Pulmonary artery endothelial cell (primary cell): Measurements from ENCODE around the gene UTP14A. TPM values are rescaled to one million over a fixed set of nuclear protein-coding genes. Genes with fewer than 3 reads are reported as not detected.

Experiments used
- DNase-seq: peaks from one replicate; pipeline ENCODE4 v3.0.0-alpha.2; 2011; ENCODE audit warnings: low read depth, low spot score
- total RNA-seq: library from RNA; depleted of rRNA; stranded (reverse); fragments of >200 nt; gene quantifications from 2 replicates; pipeline ENCODE4 v1.2.3, GENCODE V29; 2014

Gene UTP14A
- total RNA-seq, 1 donor from 2014 or later = 23.5 TPM

DNA sequence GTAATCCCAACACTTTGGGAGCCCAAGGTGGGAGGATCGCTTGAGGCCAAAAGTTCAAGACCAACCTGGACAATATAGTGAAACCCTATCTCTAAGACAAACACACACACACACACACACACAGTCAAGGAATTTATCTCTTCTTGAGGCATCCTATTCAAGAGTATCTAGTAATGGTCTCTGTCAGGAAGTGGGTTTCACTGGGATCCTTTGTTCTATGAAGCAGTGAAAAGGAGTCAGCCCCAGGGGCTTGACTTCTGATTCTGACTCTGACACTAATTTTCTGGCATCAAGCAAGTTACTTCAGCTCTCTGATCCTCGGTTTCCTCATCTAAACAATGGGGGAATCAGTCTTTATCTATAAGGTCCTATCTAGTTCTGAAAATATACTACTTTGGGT is 34.8 kb downstream of the UTP14A start:
- no peak for DNase-seq

DNA sequence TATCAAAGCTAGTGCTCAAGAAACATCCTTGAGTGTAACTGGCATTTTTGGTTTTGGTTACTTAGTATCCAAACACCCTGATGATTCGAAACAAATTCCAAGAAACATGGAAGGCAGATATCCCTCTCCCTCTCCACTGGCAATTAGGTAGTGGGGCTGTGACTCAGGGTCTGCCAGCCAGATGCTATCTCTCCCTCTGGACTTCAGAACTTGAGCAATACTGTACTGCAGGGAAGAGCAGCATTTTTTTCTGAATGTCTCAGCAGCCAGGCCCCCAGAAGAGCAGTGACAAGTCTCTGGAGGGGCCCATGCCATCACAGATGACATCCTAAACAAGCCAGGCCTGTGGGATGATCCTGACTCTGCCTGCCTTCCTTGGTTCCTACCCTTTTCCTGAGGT is 39.2 kb downstream of the UTP14A start:
- no peak for DNase-seq

DNA sequence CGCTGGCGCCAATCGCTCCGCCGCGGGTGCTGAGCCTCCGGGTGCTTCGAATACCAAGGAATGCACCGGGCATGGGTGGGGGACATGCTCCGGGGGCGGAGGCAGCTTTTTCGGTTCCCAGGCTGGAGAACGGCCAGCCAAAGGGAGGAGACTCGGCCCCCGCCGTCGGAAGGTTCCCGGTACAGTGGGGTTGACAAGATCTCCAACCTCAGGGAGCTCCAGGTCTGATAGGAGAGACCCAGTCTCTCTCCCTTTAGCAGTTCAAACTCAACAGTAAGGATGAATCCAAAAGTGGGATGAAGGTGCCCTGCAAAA is 47.3 kb downstream of the UTP14A start:
- no peak for DNase-seq

DNA sequence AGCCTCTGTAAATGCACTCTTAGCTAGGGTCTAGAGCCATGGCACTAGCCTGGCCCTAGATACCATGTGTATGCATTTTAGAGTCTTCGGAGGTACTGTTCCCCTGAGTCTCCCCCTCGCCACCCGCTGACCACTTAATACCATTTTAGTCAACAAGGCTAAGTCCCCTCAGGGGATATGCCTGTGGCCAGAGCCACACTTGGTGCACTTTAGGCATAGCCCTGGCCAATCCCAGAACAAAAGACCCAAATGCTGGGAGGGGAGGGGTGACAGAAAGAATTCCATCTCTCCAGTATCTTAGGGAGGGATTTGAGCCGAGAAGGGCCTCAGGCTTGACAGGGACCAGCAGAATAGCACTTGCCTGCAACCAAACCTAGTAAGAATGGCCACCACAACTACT is 47.9 kb downstream of the UTP14A start:
- DNase-seq = no peak

DNA sequence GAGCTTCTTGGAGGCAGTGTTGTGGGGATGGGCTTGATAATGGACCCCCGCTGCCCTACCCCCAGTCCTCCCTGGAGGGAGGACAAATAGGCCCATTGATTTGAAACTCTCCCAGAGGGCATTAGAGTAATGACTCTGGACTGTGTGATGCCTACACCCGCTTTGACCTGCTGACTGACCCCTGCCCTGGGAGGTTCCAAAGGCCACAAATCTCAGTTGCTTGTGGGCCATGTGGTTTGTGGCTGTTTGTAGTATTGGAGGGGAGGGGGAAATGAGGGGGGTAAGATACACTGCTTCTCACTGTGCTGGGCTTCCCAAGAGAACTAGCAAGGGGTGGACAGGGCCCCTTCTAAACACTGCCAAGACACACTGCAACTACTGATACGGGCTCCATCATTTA is 48.8 kb downstream of the UTP14A start:
- no peak for DNase-seq

DNA sequence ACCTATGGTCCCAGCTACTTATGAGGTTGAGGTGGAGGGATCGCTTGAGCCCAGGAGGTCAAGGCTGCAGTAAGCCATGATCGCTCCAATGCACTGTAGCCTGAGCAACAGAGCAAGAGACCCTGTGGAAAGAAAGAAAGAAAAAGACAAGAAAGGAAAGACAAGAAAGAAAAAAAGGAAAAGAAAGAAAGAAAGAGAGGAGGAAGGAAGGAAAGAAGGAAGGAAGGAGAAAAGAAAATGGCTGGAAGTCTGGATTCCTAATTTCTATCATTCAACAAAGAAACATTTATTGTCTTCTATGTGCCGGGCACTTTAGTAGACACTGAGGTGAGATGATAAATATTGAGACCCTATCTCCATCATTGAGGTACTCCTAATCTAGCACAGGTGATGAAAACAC is 49.7 kb downstream of the UTP14A start:
- no peak for DNase-seq

DNA sequence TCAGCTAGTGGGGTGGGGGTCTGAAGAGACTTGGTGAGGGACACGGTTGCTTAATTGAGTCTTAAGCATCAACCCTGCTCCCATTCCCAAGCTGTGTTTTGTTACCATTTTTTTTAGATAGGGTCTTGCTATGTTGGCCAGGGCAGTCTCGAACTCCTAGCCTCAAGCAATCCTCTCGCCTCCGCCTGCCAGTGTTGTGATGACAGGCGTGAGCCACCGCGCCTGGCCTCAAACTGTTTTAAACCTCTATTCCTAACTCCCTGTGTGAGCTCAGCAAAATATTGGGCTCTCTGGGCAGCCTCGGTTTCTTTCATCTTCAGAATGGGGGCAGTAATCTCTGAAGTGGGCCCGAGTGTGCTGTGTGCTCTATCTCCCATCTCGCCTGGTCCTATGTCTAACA is 50.2 kb downstream of the UTP14A start:
- DNase-seq = no peak

DNA sequence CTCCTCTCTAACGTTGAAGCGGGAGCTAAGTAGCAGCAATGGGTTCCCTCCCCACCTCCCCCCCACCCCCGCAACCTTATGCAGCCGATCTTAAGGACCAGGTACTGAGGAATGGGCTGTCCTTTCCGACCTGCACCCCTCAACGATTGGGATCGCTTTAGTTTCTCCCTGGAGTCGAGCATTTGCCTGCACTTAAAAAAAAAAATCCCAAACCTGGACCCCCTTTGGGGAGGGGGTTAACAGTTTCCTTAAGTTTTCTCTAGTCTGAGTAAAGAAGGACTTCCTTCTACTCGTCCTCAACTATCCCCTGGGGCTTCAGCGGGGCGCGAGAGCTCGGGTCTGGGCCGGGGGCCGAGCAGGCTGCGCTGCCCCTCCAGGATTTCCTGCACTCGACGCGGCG is 50.8 kb downstream of the UTP14A start:
- no peak for DNase-seq

DNA sequence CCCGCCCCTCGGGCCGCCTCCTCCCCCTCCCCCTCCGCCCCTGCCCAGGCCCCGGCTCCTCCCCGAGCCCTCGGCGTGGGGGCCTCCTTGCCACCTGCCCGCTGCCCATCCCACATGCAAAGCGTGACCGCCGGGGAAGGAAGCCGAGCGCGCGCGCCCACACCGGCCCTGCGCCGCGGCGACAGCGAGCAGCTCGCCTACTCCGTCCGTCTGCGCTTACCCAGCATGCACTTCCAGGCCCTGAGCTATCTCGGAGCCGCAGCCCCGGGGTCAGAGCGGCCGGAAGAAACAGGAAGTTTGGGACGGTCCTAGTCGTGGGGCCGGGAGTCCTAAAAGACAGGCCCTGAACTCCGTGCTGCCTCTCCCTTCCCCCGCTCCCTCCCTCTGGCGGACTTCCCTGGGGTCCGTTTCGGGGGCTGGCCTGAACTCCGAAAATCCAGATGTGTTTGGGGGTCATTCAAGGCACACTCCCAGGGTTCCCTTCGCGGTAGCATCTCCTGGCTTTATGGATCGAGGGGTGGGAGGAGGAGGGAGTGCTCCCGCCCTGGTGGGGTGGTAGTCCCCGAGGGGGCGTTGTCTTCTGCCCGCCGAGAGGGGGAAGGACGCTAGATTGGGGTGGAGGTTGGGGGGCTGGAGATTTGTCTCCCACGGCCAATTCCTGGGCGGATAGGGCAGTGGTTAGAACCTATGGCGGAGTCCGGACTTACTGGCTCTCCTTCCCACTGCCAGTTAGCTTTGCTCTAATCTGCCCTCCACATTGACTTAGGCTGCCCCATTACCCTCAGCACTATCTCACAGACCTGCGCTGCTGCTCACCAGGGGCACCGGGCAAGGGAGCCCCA is 51.5 kb downstream of the UTP14A start:
- no peak for DNase-seq

DNA sequence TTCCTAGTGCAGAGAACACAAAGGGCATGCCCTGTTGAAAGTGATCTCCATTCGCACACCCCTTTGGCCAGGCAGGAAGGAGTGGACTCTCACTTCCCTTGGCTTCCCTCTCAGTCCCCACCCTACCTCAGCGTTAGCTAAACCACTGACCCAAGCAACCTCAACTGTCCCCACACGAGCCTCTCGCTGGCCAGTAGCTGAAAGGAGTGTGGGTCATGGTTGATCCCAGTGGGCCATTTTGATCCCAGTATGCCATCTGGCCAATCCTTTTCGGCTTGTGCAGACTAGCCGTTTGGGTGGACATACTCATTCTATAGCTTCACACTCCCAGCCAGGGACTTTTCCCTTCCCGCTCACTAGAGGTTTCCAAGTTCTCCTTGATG is 52.1 kb downstream of the UTP14A start:
- no peak for DNase-seq

DNA sequence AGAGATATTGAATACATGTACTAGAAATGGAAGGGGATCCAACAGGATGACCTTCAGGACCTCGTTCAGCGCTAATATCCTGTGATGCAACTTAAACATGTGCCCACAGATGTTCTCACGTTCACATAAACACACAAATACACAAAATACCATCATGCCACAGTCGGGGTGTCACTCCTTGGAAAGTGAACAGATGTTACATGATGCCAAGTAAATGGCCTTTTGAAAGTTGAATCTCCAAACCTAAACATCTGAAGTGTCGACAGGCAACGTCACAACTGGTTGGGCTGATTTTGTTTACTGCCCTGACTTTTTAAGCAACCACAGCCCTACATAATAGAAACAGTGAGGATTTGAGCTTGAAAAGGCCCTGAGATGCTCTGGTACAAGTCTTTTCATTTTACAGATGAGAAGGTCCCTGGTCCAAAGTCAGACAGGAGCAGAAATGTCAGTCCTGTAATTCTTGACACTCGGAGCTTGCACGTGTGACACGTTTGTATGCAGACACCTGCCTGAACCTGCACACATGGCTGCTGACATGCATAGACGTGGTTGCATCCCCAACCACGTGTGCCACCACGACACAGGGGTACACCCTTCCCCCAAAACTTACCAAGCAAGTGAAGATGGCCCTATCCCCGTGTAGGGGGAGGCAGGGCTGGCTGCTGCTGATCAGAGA is 53.0 kb downstream of the UTP14A start:
- no peak for DNase-seq

DNA sequence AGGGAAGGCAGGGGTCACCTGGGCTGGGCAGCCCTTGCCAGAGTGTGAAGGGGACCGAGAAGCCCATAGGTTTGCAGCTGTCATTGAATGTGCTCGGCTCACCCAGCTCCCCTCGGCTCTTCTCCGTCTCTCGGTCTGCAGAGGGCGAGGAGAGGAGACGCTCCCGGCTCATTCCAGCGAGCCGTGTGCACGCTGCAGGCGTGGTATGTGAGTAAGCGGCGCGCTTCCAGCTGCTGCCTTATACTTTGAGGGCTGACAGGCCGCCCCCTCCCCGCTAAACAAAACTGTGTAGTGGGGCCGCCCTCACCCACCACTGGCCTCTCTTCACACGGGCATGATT is 53.5 kb downstream of the UTP14A start:
- DNase-seq = no peak

DNA sequence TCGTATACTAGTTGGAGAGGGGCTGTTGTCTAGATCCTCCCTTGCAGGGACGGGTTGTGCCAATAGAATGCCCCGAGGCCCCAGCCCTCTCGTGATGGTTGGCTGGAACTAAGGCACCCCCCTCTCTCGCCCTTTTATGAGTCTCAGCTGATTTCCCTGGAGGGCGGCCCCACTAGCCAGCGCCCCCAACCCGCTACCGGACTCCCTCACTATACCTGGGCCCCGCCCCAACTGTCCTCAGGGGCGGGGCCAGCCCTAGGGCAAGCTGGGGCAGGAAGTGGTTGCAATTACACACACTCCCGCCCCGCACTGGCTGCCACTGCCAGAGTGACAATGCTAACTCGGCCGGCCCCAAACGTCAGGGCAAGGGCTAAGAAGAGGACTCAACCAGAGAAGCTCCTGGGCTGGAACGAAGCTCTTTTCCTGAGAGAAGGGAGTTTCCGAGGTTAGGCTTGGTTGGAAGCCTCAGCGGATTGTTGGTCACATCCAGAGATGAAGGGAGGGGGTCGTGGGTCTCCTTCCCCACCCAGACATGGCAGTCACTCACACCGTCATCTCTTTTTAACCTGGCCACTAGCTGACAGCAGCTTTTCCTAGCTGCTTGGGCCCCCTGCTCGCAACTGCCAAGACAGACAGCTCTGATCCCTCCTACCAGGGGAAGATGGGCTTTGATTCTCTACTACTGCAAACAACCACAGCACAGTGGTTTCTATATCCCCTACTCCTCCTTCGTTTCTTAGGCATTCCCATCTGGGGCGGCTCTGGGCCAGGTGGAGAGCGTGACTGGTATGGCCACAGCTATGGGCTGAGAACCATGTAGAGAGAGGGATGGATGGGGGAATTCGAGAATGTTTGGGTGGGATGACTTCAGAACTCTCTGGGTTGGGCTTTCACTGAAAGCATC is 55.5 kb downstream of the UTP14A start:
- no peak for DNase-seq

DNA sequence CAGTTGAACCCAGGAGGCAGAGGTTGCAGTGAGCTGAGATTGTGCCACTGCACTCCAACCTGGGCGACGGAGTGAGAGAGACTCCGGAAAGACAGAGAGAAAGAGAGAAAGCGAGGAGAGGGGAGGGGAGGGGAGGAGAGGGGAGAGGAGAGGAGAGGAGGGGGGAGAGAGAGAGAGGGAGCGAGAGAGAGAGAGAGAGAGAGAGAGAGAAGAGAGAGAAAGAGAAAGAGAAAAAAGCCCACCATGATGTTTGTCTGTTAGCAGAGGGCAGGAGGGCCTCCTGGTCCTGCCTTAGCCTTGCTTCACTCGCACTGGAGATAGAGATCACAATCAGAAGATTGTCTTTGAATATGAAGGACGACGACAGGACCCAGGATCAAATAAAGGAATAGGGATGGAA is 57.8 kb downstream of the UTP14A start:
- DNase-seq = no peak

DNA sequence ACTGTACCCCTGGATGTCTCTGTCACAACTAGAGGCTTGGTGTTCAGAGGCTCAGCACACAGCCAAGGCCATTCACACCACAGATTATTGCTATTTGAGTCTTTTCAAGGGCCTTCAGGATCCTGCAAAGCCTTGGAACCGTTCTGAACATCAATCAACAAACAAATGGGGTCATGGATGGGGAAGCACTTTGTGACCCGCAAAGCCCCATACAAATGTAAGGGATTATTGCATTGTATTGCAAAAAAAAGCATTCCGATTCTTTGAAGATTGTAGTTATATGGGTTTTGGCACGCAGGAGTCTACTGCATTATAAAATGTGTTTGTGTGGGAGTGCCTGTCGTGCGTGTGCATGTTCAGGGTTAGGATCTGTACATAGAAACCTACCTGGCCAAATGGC is 59.2 kb downstream of the UTP14A start:
- no peak for DNase-seq

DNA sequence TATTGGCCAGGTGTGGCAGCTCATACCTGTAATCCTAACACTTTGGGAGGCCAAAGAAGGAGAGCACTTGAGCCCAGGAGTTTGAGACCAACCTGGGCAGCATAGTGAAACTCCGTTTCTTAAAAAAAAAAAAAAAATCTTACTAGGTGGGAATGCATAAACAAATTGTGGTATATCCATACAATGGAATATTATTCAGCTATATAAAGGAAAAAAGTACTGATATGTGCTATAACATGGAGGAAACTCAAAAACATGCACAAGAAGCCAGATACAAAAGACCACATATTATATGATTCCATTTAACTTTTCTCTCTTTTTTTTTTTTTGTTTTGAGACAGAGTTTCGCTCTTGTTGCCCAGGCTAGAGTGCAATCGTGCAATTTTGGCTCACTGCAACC is 63.0 kb downstream of the UTP14A start:
- no peak for DNase-seq

DNA sequence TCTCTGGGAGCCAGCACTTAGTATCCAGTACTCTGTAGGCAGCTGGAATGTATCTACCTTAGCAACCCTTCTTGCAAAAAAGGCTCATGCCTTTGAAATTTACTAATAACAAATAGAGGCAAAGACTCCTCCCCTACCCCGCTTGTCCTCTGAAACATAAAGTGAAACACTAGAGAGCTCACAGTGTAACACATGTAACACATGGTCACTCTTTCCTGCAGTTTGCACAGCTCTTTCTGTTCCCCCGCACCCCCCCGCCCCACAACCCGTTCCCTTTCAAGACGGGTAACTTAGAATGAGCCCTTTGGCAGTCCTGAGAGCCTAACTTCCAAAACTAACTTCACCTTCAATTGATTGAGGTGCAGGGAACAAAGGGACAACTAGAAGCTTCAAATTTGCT is 70.5 kb downstream of the UTP14A start:
- DNase-seq = no peak

Other genes with a start within 250 kb of the UTP14A start
- gene XPNPEP2, start 167.2 kb upstream of the UTP14A start, total RNA-seq = not detected in 2 replicates
- gene SASH3, start 126.2 kb upstream of the UTP14A start, total RNA-seq = not detected in 2 replicates
- gene ZDHHC9, start 62.3 kb upstream of the UTP14A start, total RNA-seq = 17.4 and 19.7 TPM in 2 replicates
- 1.4 and 2.0 TPM in 2 replicates for gene BCORL1, start 76.5 kb downstream of the UTP14A start, total RNA-seq
- 11.8 and 15.0 TPM in 2 replicates for gene ELF4, start 204.3 kb downstream of the UTP14A start, total RNA-seq